Kidney capillary endothelial cell (primary cell): Measurements from ENCODE around the gene ZRSR2.
"Not testable (repeated sequence)": the region's sequence is repeated elsewhere in the genome, so short reads cannot be mapped to it uniquely, and the experiment has no call there.

ENCODE experiments used
- DNase-seq: peaks from one replicate; pipeline ENCODE4 v3.0.0-alpha.2; 2018; ENCODE audit warnings: low spot score

Gene ZRSR2, protein sequence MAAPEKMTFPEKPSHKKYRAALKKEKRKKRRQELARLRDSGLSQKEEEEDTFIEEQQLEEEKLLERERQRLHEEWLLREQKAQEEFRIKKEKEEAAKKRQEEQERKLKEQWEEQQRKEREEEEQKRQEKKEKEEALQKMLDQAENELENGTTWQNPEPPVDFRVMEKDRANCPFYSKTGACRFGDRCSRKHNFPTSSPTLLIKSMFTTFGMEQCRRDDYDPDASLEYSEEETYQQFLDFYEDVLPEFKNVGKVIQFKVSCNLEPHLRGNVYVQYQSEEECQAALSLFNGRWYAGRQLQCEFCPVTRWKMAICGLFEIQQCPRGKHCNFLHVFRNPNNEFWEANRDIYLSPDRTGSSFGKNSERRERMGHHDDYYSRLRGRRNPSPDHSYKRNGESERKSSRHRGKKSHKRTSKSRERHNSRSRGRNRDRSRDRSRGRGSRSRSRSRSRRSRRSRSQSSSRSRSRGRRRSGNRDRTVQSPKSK

DNA sequence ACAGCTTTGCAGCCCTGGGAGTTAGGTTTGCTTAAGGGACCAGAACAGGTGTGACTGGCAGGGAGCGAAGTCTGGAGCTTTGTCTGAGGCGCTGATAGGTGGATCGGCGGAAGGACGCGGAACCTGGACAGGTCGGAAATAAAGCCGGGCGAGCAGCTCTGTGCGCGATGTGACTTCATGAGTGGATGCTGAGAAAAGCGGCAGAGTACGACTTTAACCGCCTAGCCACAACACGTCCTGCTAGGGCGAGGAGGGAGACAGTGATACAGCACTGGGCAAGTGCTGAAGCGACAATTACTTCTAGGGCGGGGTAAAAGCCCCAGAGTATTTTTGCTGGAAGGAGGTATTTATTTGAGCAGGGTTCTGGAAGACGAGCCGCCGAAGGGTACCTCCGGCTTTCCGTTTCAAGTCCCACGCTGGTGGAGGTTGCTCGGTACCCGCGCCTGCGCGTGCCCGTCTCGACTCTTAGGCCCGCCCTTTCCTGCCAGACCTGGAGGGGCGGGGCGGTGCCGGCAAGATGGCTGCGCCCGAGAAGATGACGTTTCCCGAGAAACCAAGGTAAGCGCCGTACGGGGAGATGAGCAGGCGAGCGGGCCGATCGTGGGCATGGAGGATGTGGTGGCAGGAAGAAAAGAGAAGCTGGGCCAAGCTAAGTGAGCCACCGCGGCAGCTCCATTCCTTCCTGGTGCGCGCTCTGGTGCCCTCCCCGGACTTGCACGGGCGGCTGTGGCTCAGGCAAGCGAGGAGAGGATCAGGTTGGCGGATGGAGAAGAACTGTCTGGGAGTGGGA is at the start of gene ZRSR2:
TSS of gene ZRSR2 (plus strand) at position 506 of the 790 bp plus-strand sequence. CDS start at position 518, 12 bp downstream.
- DNase-seq = peak; percentile 75

GRCh38 chrX:15744181-15744867 is 46.0 kb upstream of the ZRSR2 start:
- DNase-seq = no peak

- DNase-seq = no peak
Observed at GRCh38 chrX:15745179-15745578, 45.1 kb upstream of the ZRSR2 start.

DNA sequence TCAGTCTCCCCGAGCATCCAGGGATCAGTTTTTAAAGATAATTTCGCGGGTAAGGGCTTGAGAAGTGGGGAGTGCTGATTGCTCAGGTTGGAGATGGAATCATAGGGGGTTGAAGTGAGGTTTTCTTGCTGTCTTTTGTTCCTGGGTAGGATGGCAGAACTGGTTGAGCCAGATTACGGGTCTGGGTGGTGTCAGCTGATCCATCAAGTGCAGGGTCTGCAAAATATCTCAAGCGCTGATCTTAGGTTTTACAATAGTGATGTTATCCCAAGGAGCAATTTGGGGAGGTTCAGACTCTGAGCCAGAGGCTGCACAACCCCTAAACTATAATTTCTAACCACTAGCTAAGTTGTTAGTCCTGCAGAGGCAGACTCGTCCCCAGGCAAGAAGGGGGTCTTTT is 43.6 kb upstream of the ZRSR2 start:
- not testable (repeated sequence) for DNase-seq

GRCh38 chrX:15747626-15748173 is 42.6 kb upstream of the ZRSR2 start:
- no peak for DNase-seq

- no peak for DNase-seq
Observed at GRCh38 chrX:15748841-15749240, 41.4 kb upstream of the ZRSR2 start.

DNA sequence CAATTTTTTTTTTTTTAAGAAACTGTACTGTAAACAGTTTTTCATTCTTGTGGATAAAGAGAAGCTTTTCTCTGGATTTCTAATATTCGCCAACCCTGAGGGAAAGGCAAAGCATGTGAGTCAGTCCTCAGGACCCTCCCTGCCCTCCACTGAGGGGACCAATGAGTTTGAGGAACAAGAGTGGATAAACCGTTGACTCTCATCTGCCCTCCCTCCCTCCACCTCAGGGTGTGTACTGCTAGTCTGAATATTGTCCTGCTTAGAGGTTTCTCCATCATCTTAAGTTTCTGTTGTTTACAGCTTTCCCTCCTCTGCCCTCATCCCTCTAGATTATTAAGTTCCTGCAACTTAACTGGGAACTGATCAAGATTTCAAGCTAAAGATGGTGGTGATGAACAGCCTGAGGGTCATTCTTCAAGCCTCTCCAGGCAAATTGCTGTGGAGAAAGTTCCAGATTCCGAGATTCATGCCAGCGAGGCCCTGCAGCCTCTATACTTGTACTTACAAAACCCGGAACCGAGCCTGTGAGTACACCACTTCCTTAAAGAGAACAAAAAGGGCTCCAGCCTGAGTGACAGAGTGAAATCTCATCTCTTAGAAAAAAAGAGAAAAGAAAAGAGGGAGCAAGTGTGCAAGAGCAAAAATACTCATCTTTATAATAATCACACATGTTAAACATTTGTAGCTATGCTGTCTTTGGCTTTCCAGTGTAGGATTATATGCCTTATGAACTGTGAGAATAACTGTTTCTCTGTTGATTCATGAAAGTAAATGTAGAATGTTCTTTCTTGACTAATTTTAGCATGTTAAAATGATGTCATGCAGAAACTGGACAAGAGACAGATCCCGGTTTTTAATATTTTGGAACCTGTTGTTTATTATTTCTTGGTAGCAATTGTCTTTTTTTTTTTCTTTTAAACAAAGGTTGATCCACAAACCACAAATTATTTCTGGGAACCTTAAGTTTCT is 40.4 kb upstream of the ZRSR2 start:
- DNase-seq = no peak

DNA sequence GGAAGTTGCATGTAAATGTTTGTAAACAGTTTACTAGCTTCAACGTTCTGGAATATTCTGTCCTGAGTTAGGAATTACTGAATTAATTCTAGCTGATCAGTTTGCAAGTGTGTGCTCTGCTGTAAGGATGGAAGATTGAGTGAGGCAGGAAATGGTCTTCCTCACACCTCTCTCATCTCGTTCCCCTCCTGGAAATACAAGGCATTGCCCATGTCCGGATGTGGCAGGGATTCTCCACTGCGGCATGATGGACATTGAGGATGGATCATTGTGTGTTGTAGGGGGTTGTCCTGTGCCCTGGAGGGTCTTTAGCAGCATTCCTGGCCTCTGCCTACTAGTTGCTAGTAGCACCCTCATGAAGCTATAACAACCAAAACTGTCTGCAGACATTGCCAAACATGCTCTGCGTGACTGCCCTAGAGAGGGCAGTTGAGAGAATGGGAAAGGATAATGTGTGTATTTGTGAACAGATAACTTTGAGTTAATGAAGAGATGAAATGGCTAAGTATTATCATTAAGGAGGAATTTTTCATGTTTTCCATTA is 39.6 kb upstream of the ZRSR2 start:
- no peak for DNase-seq

DNA sequence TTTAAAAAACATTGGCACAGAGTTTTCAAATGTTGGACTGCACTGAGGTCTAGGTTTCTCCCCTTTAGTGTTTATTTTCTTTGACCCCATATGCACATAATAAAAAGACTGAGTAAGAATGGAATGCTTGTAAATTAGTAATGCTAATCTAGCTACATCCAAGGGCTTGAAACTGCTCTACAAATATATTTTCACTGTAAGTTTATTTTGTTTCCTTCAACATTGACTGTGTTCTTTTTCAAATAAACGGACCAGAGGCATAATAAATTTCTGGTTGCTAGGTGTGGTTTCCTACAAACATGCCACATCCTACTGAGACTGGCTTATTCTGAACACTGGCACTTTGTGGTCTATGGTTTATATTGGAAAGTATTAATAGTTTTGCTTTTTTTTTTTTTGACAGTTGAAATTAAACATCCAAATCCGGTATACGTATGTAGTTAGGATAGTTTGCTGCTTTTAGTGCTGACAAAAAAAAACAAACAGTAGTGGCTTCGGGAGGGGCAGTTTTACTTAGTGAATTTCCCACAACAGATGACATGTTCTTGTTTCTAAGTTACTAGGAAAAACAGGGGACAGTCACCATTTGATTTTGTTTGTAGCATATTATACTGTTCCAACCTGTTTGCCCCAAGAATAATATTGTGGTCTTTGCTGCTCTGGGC is 39.0 kb upstream of the ZRSR2 start:
- DNase-seq = no peak

GRCh38 chrX:15755091-15755490 is 35.2 kb upstream of the ZRSR2 start:
- no peak for DNase-seq

DNA sequence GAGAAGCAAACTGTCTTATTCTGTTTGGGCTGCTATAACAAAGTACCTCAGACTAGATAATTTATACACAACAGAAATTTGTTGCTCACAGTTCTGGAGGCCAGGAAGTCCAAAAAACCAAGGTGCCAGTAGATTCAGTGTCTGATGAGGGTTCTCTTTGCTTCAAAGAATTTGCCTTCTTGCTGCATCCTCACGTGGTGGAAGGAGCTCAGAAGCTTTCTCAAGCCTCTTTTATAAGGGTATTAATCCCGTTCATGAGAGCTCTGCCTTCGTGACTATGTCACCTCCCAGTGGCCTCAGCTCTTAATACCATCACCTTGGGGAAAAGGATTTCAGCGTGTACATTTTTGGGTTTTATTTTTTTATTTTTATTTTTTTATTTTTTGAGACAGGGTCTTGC is 32.1 kb upstream of the ZRSR2 start:
- DNase-seq = no peak

- not testable (repeated sequence) for DNase-seq
Observed at GRCh38 chrX:15759886-15760285, 30.4 kb upstream of the ZRSR2 start.

DNA sequence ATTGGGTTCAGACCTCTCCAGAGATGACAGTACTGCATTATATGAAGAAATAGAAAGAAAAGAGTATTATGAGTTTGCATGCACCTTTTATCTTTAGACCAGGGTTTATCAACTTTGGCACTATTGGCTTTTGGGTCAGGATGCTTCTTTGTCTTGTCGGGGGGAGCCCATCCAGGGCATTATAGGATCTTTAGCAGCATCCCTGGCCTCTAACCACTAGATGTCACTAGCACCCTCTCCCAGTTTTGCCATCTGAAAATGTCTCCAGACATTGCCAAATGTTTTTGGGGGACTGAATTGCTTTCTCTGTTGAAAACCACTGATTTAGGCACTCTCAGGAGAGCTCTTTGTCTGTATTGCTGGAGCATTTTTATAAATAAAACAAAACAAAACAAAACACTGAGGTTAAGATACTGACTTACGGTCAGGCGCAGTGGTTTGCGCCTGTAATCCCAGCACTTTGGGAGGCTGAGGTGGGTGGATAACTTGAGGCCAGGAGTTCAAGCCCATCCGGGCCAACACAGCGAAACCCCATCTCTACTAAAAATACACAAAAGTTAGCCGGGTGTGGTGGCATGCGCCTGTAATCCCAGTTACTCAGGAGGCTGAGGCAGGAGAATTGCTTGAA is 28.6 kb upstream of the ZRSR2 start:
- DNase-seq = peak; percentile 42

DNA sequence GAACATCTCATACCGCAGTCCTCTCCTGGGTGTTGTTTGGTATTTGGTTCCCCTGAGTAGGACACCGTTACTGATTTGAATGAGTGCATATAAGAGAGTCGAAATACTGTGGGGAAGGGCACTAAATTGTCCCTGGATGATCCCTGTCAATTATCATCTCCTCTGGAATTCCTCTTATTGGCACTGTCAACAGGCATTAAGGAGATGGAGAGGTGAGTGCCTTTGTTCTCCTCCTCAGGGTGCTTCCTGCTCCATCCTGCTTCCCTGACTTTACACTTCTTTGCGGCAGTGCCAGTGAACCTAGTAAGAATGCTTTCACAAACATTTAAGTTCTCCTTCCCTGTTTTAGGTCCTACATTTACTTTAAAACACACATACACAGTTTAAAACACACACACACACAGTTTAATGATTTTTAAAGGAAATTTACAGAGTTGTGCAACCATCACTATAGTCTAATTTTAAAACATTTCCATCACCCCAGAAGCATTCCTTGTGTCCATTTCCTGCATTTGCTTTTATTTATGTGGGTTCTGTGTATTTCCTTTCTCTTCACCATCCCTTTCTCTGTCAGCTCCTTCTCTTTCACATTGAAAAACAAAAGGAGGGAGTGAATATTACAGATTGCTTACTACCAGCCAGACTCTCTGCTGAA is 20.9 kb upstream of the ZRSR2 start:
- no peak for DNase-seq

- no peak for DNase-seq
Observed at GRCh38 chrX:15781961-15782699, 8.2 kb upstream of the ZRSR2 start.

DNA sequence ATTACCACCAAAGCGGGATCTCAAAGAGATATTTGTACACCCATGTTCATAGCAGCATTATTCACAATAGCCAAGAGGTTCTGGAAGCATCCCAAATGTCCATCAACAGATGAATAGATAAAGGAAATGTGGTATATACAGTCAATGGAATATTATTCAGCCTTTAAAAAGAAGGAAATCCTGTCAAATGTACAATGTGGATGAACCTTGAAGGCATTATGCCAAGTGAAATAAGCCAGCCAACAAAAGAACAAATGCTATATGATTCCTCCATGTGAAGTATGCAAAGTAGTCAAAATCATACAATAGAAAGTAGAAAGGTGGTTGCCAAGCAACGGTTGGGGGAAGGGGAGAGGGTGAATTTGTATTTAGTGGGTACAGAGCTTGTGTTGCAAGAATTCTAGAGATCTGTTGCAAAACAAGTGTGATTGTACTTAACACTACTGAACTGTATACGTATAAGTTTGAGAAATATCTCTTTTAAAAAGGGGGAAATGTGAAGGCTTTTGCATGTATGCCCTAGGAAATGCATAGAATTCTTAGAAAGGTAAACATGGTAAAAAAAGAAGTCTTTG is 5.0 kb upstream of the ZRSR2 start:
- DNase-seq = no peak

- peak; percentile 21 for DNase-seq
Observed at GRCh38 chrX:15786915-15787314, 3.4 kb upstream of the ZRSR2 start.

- DNase-seq = peak; percentile 11
Observed at GRCh38 chrX:15790769-15791290, 546 bp downstream of the ZRSR2 start.
